ENCODE data around the gene INPP5D.
"Not testable (repeated sequence)": the region's sequence is repeated elsewhere in the genome, so short reads cannot be mapped to it uniquely, and the experiment has no call there.

Gene INPP5D

GRCh38 chr2:233032551-233033320, 27.4 kb upstream of the INPP5D start, which contains the start of gene NEU2:
NEU2 (plus strand) TSS chr2:233032672; CDS start chr2:233032672, 0 bp downstream.
- no peak for DNase-seq (ENCODE audit: low read depth)

GRCh38 chr2:233033672-233034071, 26.5 kb upstream of the INPP5D start:
- DNase-seq (ENCODE audit: low read depth): no peak

DNA sequence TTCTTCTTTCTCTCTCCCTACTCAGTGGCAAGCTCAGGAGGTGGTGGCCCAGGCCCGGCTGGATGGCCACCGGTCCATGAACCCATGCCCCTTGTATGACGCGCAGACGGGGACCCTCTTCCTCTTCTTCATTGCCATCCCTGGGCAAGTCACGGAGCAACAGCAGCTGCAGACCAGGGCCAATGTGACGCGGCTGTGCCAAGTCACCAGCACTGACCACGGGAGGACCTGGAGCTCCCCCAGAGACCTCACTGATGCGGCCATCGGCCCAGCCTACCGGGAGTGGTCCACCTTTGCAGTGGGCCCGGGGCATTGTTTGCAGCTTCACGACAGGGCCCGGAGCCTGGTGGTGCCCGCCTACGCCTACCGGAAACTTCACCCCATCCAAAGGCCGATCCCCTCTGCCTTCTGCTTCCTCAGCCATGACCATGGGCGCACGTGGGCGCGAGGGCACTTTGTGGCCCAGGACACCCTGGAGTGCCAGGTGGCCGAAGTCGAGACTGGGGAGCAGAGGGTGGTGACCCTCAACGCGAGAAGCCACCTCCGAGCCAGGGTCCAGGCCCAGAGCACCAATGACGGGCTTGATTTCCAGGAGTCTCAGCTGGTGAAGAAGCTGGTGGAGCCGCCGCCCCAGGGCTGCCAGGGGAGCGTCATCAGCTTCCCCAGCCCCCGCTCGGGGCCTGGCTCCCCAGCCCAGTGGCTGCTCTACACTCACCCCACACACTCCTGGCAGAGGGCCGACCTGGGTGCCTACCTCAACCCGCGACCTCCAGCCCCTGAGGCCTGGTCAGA, 25.9 kb upstream of the INPP5D start:
- no peak for DNase-seq (ENCODE audit: low read depth)

DNA sequence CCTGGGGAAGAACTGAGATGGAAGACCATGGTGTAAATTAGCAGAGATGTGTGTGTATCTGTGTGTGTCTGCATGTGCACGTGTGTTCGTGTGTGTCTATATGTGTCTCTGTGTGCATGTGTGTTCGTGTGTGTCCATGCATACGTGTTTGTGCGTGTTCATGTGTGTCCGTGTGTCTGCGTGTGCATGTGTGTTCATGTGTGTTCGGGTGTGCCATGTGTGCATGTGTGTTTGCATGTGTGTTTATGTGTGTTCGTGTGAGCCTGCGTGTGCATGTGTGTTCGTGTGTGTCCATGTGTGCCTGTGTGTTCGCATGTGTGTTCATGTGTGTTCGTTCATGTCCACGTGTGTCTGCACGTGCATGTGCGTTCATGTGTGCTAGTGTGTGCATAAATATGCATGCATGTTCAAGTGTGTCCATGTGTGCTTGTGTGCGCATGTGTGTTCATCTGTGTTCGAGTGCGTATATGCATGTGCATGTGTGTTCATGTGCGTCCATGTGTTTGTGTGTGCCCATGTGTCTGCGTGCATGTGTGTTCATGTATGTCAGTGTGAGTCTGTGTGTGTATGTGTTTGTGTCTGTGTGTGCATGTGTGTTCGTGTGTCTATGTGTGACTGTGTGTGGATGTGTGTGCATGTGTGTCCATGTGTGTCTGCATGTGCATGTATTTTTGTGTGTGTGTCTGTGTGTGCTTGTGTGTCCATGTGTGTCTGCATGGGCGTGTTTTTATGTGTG, 24.5 kb upstream of the INPP5D start:
- no peak for DNase-seq (ENCODE audit: low read depth)

GRCh38 chr2:233036162-233036838, 23.8 kb upstream of the INPP5D start:
- no peak for DNase-seq (ENCODE audit: low read depth)

DNA sequence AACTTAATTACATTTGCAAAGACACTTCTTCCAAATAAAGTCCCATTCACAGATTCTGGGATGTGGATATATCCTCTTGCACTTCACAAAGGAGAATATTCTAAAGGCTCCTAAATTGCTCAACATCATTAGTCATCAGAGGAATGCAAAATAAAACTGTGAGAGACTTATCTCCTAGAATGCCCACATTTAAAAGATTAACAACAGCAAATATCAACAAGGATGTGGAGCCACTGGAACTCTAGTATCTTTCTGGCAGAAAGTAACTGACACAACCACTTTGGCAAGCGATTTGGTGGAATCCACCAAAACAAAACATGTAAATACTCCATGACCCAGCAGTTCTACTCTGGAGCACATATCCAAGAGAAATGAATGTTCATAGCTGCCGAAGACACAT, 23.1 kb upstream of the INPP5D start:
- DNase-seq (ENCODE audit: low read depth): no peak

DNA sequence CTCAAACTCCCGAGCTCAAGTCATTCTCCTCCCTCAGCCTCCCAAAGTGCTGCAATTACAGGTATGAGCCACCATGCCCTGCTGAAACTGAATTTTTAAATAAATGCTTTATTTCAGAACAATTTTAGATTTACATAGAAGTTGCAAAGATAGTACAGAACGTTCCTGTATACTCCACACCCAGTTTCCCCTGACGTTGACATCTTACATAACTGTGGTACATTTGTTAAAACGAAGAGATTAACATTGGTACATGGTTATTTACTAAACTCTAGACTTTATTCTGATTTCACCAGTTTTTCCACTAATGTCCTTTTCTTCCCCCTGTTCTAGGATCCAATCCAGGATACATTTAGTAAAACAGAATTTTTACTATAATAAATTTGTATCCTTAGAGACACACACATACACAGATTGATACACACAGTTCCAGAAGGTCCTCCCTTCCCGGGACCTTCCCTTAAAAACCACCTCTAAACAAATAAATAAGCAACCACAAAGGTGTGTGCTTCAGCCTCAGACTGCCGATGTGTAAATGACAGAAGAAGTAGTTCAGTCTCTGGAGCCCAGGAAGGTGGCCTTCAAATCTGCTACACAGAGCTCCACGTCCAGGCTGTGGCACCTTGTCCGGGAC, 20.8 kb upstream of the INPP5D start:
- no peak for DNase-seq (ENCODE audit: low read depth)

GRCh38 chr2:233039846-233040530, 20.2 kb upstream of the INPP5D start:
- DNase-seq (ENCODE audit: low read depth): no peak

GRCh38 chr2:233040571-233040970, 19.6 kb upstream of the INPP5D start:
- no peak for DNase-seq (ENCODE audit: low read depth)

DNA sequence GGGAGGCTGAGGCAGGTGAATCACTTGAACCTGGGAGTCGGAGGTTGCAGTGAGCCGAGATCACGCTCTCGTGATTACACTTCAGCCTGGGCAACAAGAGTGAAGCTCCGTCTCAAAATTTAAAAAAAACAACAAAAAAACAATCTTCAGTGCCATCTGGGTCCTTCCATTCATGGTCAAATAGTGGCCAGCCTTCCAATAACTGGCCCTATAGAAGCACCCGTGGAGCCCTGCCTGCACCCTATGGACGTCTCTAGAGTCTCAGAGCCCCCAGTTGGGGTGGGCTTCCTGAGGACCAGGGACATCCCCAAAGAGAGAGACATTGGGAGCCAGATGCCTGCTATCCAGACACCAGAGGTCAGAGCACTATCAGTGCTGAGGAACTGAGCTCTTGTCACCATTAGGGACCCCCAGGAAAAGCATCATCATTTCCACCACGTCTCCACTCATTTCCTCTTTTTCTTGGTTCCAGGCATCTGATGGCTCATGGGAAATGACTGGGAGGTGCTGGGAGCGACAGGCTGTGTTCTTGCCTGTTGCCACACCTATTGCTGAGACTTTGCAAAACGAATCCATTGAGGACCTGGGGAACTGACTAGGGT, 18.3 kb upstream of the INPP5D start:
- no peak for DNase-seq (ENCODE audit: low read depth)

DNA sequence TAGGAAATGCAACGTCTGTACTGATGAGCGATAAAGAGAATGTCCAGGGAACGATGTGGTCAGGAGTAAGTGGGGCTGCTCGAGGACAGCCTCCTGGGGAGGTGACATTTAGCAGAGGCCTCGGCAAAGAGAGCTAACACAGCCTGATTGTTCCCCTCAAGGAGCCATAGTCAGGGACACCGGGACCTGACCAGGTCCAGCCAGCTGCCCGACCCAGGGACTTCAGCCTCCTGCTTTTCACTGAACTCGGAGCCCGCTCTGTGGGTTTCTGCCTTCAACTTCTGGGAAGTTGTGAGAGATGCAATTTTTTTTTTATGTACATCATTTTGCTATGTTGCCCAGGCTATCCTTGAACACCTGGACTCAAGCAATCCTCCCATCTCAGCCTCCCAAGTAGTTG, 17.6 kb upstream of the INPP5D start:
- DNase-seq (ENCODE audit: low read depth): no peak

DNA sequence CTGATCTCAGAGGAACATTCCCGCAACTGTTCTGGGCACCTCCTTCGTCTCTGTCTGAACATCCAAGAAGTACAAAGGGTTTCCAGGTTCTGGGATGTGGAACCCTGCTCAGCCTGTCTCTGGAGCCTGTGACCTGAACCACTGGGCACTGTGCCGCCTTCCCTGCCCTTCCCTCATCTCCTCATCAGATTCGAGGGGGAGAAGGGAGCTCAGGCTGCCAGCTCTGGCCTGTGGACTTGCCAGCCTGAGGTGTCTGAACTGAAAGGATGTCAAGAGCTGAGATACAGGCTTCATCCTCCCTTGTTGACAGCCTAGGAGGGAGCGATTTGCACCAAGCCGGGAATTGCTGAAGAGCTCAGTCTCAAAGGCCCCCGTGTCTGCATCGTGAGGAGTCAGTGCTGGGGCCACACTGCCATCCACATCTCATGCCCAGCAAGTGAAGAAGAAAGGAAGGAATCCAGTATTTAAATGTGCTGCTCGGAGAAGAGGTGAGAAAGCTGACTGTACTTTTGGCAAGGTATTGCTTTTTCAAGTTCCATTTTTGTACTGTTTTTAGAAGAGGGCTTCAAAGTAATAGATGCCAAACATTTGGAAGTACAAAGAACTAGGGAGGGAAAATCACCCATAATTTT, 15.1 kb upstream of the INPP5D start:
- DNase-seq (ENCODE audit: low read depth): no peak

- no peak for DNase-seq (ENCODE audit: low read depth)
These were observed 12.9 kb upstream of the INPP5D start for GRCh38 chr2:233047206-233047605.

- no peak for DNase-seq (ENCODE audit: low read depth)
These were observed 12.5 kb upstream of the INPP5D start for GRCh38 chr2:233047667-233048066.

DNA sequence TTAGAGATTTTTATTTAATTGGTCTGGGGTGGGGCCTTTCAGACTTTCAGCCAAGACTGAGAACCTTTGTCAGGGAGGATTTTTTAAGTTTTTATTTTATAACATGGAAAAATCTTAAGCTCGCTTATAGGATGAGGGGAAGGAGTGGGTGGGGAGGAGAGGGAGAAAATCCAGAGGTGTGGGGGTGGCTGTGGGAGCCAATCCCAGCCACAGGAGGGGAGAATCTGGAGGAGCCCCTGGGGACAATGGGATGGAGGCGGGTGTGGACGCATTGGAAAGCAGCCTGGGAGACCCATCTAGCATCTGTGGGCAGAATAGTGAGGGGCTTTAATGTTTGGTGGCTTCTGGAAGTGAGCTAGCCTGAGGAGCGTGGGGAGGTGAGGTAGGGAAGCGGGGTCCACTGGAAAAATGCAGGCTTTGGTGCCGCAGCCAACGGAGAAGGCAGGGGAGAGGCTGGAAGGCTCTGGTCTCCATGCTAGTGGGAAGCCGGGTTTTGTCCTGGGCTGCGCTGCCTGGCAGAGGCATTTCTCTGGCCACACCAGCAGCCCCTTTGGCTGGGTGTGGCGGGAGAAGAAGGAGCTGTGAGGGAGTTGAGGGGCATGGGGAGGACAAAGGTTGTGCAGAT, 11.5 kb upstream of the INPP5D start:
- DNase-seq (ENCODE audit: low read depth): no peak

DNA sequence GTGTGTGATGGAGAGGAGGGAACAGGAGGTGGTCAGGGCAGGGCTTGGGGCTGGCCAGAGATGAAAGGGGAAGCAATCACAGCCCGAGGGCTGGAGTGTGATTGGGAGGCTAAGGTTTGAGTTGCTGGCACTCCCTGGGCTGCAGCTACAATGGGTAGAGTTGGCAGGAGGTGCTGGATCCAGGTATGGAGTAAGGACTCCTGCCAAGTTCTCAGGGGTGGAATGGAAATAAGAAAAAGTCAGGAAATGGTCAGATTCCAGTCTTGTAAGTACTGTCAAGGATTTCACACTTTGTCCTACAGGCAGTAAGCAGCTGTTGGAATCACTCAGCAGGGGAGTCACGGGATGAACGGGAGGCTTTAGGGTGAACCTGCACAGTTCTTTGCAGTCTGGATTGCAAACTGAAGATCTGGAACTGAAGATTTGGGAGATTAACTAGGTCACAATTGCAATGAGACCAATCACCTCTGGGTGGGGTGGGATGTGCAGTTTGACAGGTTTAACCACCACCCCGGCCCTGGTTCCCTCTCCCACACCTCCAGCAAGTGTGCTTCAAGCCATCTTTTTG, 10.9 kb upstream of the INPP5D start:
- no peak for DNase-seq (ENCODE audit: low read depth)

DNA sequence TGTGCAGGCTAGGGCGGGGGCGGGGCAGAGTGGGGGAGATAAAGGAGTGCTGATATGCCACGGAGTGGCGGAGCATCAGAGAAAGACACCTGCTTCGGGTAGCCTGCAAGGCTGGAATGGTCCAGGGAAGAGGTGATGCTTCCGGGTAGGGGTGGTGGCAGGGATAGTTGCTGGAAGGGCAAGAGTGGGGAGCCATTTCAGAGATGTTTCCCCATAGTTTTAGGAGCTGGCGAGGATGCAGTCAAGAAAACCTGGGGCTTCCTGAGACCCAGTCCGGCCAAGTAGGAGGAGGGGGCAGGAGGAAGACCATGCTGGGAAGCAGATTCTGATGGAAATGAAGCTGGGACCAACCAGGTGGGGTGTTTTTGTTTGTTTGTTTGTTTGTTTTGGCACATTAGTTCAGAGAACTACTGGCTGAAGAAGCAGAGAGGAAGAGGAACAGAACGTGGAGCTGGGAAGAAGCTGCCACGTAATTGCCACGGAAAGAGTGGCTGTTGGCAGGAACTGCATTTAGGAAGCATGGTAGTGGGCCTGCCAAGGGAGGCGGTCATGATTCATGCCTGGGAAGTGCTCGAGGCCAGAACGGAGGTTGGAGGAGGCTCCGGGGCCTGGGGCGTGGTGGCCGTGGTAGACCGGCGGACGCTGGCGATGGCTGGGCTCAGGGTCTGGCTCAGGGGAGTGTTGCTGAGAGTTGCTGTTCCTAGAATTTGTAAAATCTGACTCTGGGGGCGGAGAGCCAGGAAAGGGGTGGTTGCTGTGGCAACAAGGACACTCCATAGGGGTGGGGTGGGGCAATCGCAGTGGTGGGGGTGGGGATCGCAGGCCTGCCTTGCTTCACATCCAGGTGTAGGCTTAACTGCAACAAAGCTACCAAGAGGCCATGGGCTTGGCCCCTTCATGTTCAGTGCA, 8.6 kb upstream of the INPP5D start:
- no peak for DNase-seq (ENCODE audit: low read depth)

DNA sequence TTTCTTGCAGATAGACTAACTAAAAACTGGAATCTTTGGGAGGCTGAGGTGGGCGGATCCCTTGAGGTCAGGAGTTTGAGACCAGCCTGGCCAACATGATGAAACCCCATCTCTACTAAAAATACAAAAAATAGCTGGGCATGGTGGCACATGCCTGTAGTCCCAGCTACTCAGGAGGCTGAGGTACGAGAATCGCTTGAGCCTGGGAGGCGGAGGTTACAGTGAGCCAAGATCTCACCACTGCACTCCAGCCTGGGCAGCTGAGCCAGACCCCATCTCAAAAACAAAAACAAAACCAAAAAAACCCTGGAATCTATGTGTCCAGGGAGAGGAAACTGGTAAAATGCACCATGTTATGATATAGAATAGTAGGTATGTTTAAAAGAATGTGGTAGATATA, 7.6 kb upstream of the INPP5D start:
- DNase-seq (ENCODE audit: low read depth): not testable (repeated sequence)

Measured in activated gamma-delta T cell treated with anti-CD3 and anti-CD28 coated beads, Interleukin-2, amount 50 U/mL, for 16 hours (primary cell).